Sigmoid colon (tissue), 4 donors: ENCODE results near the gene INCENP.

Source experiments
- EP300 ChIP-seq, 4 donors: sonication (generic); formaldehyde crosslinking; IDR thresholded peaks; one replicate each; pipeline ENCODE4 v1.6.1; 2017; ENCODE audit warnings: antibody characterized with exemption in 4 of 4
- POLR2A ChIP-seq, 2 donors: fragments of 450-650 bp; IDR thresholded peaks; one replicate each; pipeline ENCODE4 v1.6.1; 2016; ENCODE audit warnings: antibody characterized with exemption in 2 of 2, mild to moderate bottlenecking in 2 of 2, moderate library complexity in 2 of 2
- POLR2AphosphoS5 ChIP-seq, 4 donors: sonication (generic); formaldehyde crosslinking; IDR thresholded peaks; one replicate each; pipeline ENCODE4 v1.6.1; 2017; ENCODE audit warnings: antibody characterized with exemption in 4 of 4
- TF ChIP-seq, protein P1 (sequence below), 4 experiments: fragments of 450-650 bp in 3 of 4; fragments of 200-600 bp in 1 of 4; IDR thresholded peaks; one replicate each; pipeline ENCODE4 v1.5.1; 2016 to 2019; ENCODE audit warnings: antibody characterized with exemption in 4 of 4, mild to moderate bottlenecking in 3 of 4, moderate library complexity in 2 of 4

DNA sequence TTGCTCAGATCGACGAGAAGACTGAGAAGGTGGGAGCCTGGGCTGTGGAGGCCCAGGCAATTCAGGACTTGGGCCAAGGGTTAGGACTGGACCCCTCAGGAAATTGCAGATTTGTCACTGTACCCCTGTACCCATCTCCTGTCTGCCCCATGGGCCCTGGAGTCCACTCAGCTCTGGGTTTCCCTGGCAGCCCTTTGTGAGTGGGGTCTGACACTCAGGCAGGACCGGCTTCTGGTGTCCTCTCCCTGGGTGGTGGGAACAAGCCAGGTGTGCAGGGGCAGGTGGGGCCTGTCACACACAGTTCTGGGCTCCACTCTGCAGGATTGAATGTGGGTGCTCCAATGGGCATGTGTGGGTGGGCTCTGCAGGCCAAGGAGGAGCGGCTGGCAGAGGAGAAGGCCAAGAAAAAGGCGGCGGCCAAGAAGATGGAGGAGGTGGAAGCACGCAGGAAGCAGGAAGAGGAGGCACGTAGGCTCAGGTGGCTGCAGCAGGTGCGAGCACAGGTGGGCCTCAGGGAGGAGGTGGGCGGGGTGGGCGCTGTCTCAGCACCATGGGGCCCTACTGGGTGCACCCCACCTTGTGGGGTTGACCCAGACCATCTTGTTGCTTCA is 21.6 kb downstream of the INCENP start:
- TF ChIP-seq, protein P1, sequence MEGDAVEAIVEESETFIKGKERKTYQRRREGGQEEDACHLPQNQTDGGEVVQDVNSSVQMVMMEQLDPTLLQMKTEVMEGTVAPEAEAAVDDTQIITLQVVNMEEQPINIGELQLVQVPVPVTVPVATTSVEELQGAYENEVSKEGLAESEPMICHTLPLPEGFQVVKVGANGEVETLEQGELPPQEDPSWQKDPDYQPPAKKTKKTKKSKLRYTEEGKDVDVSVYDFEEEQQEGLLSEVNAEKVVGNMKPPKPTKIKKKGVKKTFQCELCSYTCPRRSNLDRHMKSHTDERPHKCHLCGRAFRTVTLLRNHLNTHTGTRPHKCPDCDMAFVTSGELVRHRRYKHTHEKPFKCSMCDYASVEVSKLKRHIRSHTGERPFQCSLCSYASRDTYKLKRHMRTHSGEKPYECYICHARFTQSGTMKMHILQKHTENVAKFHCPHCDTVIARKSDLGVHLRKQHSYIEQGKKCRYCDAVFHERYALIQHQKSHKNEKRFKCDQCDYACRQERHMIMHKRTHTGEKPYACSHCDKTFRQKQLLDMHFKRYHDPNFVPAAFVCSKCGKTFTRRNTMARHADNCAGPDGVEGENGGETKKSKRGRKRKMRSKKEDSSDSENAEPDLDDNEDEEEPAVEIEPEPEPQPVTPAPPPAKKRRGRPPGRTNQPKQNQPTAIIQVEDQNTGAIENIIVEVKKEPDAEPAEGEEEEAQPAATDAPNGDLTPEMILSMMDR (IDR thresholded peaks at IDR 0.05), result no peak
- TF ChIP-seq EP300 (IDR thresholded peaks at IDR 0.05) (no peak), POLR2A (IDR thresholded peaks at IDR 0.05) (no peak), POLR2AphosphoS5 (IDR thresholded peaks at IDR 0.05) (no peak)
